GM12874 (cell line): ENCODE data around the gene LAIR1.

Experiments
- TF ChIP-seq, protein P1 (sequence below): IDR thresholded peaks from 2 replicates; pipeline ENCODE4 v1.5.1; 2011; ENCODE audit warnings: low read depth, mild to moderate bottlenecking, control low read depth, low read length, moderate library complexity; ENCODE audit not compliant: insufficient read depth

The LAIR1 gene

DNA sequence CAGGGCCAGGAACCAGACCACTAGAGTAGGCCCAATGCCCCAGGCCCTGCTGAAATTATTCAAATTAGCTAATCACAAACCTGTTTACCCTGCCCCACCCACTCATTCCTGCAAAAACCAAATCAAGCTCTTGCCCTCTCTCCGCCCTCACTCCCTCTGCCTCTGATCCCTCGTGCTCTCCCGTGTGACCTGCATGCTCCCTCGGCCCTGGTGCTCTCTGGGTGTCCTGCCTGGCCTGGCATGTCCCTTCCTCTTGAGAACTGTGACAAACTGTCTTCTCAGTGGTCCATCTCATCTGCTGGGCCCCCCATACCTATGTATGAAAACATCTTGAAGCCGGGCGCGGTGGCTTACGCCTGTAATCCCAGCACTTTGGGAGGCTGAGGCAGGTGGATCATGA, 38.3 kb upstream of the LAIR1 start:
- TF ChIP-seq, protein P1, sequence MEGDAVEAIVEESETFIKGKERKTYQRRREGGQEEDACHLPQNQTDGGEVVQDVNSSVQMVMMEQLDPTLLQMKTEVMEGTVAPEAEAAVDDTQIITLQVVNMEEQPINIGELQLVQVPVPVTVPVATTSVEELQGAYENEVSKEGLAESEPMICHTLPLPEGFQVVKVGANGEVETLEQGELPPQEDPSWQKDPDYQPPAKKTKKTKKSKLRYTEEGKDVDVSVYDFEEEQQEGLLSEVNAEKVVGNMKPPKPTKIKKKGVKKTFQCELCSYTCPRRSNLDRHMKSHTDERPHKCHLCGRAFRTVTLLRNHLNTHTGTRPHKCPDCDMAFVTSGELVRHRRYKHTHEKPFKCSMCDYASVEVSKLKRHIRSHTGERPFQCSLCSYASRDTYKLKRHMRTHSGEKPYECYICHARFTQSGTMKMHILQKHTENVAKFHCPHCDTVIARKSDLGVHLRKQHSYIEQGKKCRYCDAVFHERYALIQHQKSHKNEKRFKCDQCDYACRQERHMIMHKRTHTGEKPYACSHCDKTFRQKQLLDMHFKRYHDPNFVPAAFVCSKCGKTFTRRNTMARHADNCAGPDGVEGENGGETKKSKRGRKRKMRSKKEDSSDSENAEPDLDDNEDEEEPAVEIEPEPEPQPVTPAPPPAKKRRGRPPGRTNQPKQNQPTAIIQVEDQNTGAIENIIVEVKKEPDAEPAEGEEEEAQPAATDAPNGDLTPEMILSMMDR, result no peak

- TF ChIP-seq, protein P1, result no peak
Measured at GRCh38 chr19:54400913-54401312, 36.2 kb upstream of the LAIR1 start.

DNA sequence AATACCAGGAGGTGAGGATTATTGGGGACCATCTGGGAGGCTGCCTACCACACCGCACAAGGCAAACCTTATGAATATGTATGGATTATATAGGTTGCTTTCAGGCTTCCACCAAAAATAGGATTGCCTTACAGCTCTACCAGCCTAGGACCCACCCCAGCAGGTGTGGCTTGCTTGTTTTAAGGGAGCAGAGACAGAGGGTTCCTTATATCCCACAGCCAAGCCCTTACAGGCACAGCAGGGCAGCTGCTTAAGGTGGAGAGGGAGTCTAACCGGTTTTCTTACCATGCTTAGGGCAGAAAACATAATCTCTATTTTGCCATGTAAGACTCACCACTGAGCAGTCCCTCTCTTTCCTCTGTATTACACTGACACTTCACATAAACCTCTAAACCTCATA, 34.5 kb upstream of the LAIR1 start:
- TF ChIP-seq, protein P1, result no peak

DNA sequence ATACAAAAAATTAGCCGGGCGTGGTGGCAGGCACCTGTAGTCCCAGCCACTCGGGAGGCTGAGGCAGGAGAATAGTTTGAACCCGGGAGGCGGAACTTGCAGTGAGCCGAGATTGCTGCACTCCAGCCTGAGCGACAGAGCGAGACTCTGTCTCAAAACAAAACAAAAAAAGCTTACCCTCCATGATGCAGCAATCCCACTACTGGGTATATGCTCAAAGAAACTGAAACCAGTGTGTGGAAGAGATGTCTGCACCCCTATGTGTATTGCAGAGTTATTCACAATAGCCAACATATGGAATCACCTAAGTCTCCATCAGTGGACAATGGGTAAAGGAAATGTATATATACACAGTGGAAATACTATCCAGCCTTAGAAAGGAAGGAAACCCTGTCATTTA, 31.0 kb upstream of the LAIR1 start:
- TF ChIP-seq, protein P1, result no peak

GRCh38 chr19:54393381-54393780, 28.6 kb upstream of the LAIR1 start:
- TF ChIP-seq, protein P1, result no peak

- TF ChIP-seq, protein P1, result no peak
Measured at GRCh38 chr19:54392105-54392504, 27.4 kb upstream of the LAIR1 start.

DNA sequence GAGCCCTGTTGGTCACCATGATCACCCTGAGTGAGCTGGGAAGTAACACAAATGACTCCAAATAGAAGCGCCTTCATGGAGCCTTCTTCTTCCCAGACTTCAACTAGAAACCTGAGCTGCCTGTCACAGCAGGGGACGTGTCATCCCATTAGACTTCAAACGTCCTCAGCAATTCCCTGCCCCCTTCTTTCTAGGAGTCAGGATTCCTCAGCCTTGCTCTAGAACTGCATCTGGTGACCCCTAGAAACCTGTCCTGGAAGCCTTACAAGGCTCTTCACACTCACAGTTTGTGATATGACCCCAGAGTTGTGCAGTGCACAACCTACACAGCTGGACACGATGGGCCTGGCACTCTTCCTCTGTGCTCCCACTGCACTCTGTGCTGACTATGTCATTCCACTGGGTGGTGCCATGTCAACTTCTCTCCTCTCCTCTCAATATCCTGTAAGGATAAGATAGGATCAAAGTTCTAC, 26.9 kb upstream of the LAIR1 start:
- TF ChIP-seq, protein P1, result no peak
